GM19463 (cell line): ENCODE measurements around the gene LRRC8C.
"Not testable (repeated sequence)": the region's sequence is repeated elsewhere in the genome, so short reads cannot be mapped to it uniquely, and the experiment has no call there.

Source experiments
- ATAC-seq: cut with Tn5 transposase; IDR thresholded peaks from one replicate; pipeline ENCODE4 v1.9.1; 2021; ENCODE audit warnings: mild to moderate bottlenecking, moderate library complexity; ENCODE audit not compliant: unreplicated experiment

Gene LRRC8C

GRCh38 chr1:89607586-89608318, 25.2 kb upstream of the LRRC8C start:
- ATAC-seq: no peak

- no peak for ATAC-seq
These were observed 24.5 kb upstream of the LRRC8C start for GRCh38 chr1:89608319-89608983.

GRCh38 chr1:89608984-89609725, 23.8 kb upstream of the LRRC8C start:
- ATAC-seq: no peak

GRCh38 chr1:89609781-89610456, 23.0 kb upstream of the LRRC8C start:
- ATAC-seq: no peak

GRCh38 chr1:89610457-89611011, 22.4 kb upstream of the LRRC8C start:
- no peak for ATAC-seq

- peak; percentile 97 for ATAC-seq
These were observed 21.2 kb upstream of the LRRC8C start for GRCh38 chr1:89611721-89612120.

- no peak for ATAC-seq
These were observed 19.0 kb upstream of the LRRC8C start for GRCh38 chr1:89613928-89614327.

- no peak for ATAC-seq
These were observed 17.0 kb upstream of the LRRC8C start for GRCh38 chr1:89615676-89616598.

GRCh38 chr1:89616844-89617627, 15.9 kb upstream of the LRRC8C start:
- ATAC-seq: no peak

- ATAC-seq: no peak
These were observed 12.3 kb upstream of the LRRC8C start for GRCh38 chr1:89620664-89621063.

- no peak for ATAC-seq
These were observed 10.0 kb upstream of the LRRC8C start for GRCh38 chr1:89622895-89623294.

GRCh38 chr1:89624314-89624713, 8.6 kb upstream of the LRRC8C start:
- no peak for ATAC-seq

GRCh38 chr1:89624715-89625323, 8.1 kb upstream of the LRRC8C start:
- no peak for ATAC-seq

GRCh38 chr1:89627596-89627962, 5.3 kb upstream of the LRRC8C start:
- ATAC-seq: no peak

GRCh38 chr1:89629146-89629545, 3.8 kb upstream of the LRRC8C start:
- no peak for ATAC-seq

GRCh38 chr1:89629600-89629999, 3.3 kb upstream of the LRRC8C start:
- not testable (repeated sequence) for ATAC-seq

GRCh38 chr1:89630048-89630447, 2.9 kb upstream of the LRRC8C start:
- ATAC-seq: no peak

- ATAC-seq: no peak
These were observed 884 bp upstream of the LRRC8C start for GRCh38 chr1:89631816-89632656.
